Gastrocnemius medialis (tissue), 4 donors: ENCODE data around the gene GCKR. TPM values are rescaled to one million over a fixed set of nuclear protein-coding genes. Genes with fewer than 3 reads are reported as not detected.

Experiments used
- ATAC-seq, 2 donors: fragments of 150-250 bp; one replicate each; pipeline ENCODE4 v1.9.1; 2016
- DNase-seq, 2 donors: peaks; one replicate each; pipeline ENCODE4 v3.0.0-alpha.2; 2019
- H3K27ac ChIP-seq, 4 donors: fragments of 200-600 bp; sonication (generic); 1 replicate in 1 of 4; 2 replicates in 3 of 4; pipeline ENCODE4 v1.5.1; 2016 to 2018; ENCODE audit warnings: mild to moderate bottlenecking in 2 of 4, moderate library complexity in 1 of 4
- H3K27me3 ChIP-seq, 3 donors: fragments of 200-600 bp; sonication (generic) in 2 of 3; 1 replicate in 1 of 3; 2 replicates in 2 of 3; pipeline versions ENCODE4 v1.5.1 to v1.6.0; 2016 to 2019; ENCODE audit warnings: mild to moderate bottlenecking in 1 of 3, moderate library complexity in 1 of 3
- H3K36me3 ChIP-seq, 2 donors: fragments of 200-600 bp; sonication (generic) in 1 of 2; one replicate each; pipeline ENCODE4 v1.5.1; 2017 to 2018
- H3K4me1 ChIP-seq, 2 donors: fragments of 200-600 bp; sonication (generic) in 1 of 2; one replicate each; pipeline ENCODE4 v1.5.1; 2016 to 2017; ENCODE audit warnings: mild to moderate bottlenecking in 2 of 2
- H3K4me3 ChIP-seq, 4 donors: fragments of 200-600 bp; sonication (generic) in 3 of 4; 1 replicate in 1 of 4; 2 replicates in 3 of 4; pipeline ENCODE4 v1.5.1; 2016 to 2019; ENCODE audit warnings: mild to moderate bottlenecking in 2 of 4
- H3K9me3 ChIP-seq, 3 donors: fragments of 200-600 bp; sonication (generic) in 2 of 3; 1 replicate in 1 of 3; 2 replicates in 2 of 3; pipeline ENCODE4 v1.5.1; 2016 to 2019
- CTCF ChIP-seq, 5 experiments: fragments of 450-650 bp in 3 of 5; fragments of 200-600 bp in 2 of 5; sonication (generic) in 2 of 5; IDR thresholded peaks in 4 of 5; conservative IDR thresholded peaks in 1 of 5; 1 replicate in 4 of 5; 2 replicates in 1 of 5; pipeline ENCODE4 v1.5.1; 2016 to 2019; ENCODE audit warnings: antibody characterized with exemption in 5 of 5, mild to moderate bottlenecking in 3 of 5, moderate library complexity in 3 of 5
- POLR2A ChIP-seq, 2 donors: fragments of 450-650 bp; IDR thresholded peaks; one replicate each; pipeline ENCODE4 v1.6.1; 2017; ENCODE audit warnings: antibody characterized with exemption in 2 of 2, mild to moderate bottlenecking in 2 of 2, moderate library complexity in 2 of 2
- in situ Hi-C, 4 donors: fragments of 200-750 bp; cut with MboI; loops; one replicate each; pipeline versions ENCODE4 v1.15.0 to v1.8.0; 2017; ENCODE audit warnings: low sequenced_read_pairs in 4 of 4
- intact Hi-C: fragments of 100-400 bp; cut with DNase I; formaldehyde crosslinking; loops from one replicate; pipeline ENCODE4 v1.15.1; 2023; ENCODE audit warnings: low total_unique reads
- total RNA-seq, 4 donors: library from RNA; depleted of rRNA; stranded (reverse); fragments of >200 nt; gene quantifications; one replicate each; pipeline versions ENCODE4 v1.1.0 to v1.2.3, GENCODE V29; 2016

GCKR gene
- total RNA-seq, 4 donors from 2014 or later: 0.40 TPM; not detected in 3

- DNase-seq (peak; percentile 19 to 83), ATAC-seq (peak; percentile 75 to 89)
- Histone ChIP-seq H3K36me3 (no peaks in the 10 kb centered on the region), H3K27me3 (no peaks in the 10 kb centered on the region), H3K27ac (peak overlapping the region; percentile 3 to 40 (median 29)), H3K4me3 (no peak overlapping the region), H3K4me1 (peaks cover 0 to 4% of the 10 kb centered on the region in 2 donors), H3K9me3 (no peaks in the 10 kb centered on the region)
- in situ Hi-C loops: no loop called here
- intact Hi-C loops: no loop called here
- TF ChIP-seq POLR2A (IDR thresholded peaks at IDR 0.05): no peak
- no peak for TF ChIP-seq CTCF (IDR thresholded peaks at IDR 0.05 in 4 of 5, conservative IDR thresholded peaks at IDR 0.05 in 1 of 5)
These were observed 47.6 kb downstream of the GCKR start for GRCh38 chr2:27544143-27544821.

GRCh38 chr2:27545348-27546141, 48.9 kb downstream of the GCKR start:
- no peak for TF ChIP-seq CTCF (IDR thresholded peaks at IDR 0.05 in 4 of 5, conservative IDR thresholded peaks at IDR 0.05 in 1 of 5)
- TF ChIP-seq POLR2A (IDR thresholded peaks at IDR 0.05): no peak
- Histone ChIP-seq H3K36me3 (no peaks in the 10 kb centered on the region), H3K9me3 (no peaks in the 10 kb centered on the region), H3K27me3 (no peaks in the 10 kb centered on the region), H3K27ac (no peak overlapping the region), H3K4me3 (no peak overlapping the region), H3K4me1 (peaks cover 0 to 4% of the 10 kb centered on the region in 2 donors)
- in situ Hi-C loops: no loop called here
- no peak for ATAC-seq
- DNase-seq: no peak
- intact Hi-C loops: no loop called here

GRCh38 chr2:27549303-27549702, 52.7 kb downstream of the GCKR start:
- intact Hi-C loops (no loop called here), in situ Hi-C loops (no loop called here)
- H3K27me3 ChIP-seq: no peaks in the 10 kb centered on the region
- TF ChIP-seq POLR2A (IDR thresholded peaks at IDR 0.05) (no peak), CTCF (IDR thresholded peaks at IDR 0.05 in 4 of 5, conservative IDR thresholded peaks at IDR 0.05 in 1 of 5) (no peak)
- no peak overlapping the region for H3K4me3 ChIP-seq
- no peak overlapping the region for H3K27ac ChIP-seq
- no peak for ATAC-seq
- no peak for DNase-seq
- no peaks in the 10 kb centered on the region for H3K9me3 ChIP-seq
- H3K4me1 ChIP-seq: no peaks in the 10 kb centered on the region
- no peaks in the 10 kb centered on the region for H3K36me3 ChIP-seq

GRCh38 chr2:27551514-27551913, 54.9 kb downstream of the GCKR start:
- H3K4me3 ChIP-seq: no peak overlapping the region
- intact Hi-C loops: no loop called here
- DNase-seq (no peak), ATAC-seq (no peak)
- H3K9me3 ChIP-seq: no peaks in the 10 kb centered on the region
- no peak for TF ChIP-seq POLR2A (IDR thresholded peaks at IDR 0.05)
- TF ChIP-seq CTCF (IDR thresholded peaks at IDR 0.05 in 4 of 5, conservative IDR thresholded peaks at IDR 0.05 in 1 of 5): no peak
- H3K36me3 ChIP-seq: no peaks in the 10 kb centered on the region
- no peaks in the 10 kb centered on the region for H3K4me1 ChIP-seq
- in situ Hi-C loops: no loop called here
- H3K27ac ChIP-seq: no peak overlapping the region
- no peaks in the 10 kb centered on the region for H3K27me3 ChIP-seq
